AG08395 (cell line): ENCODE measurements around the gene MYBL2.

Experiments
- DNase-seq: peaks from one replicate; pipeline ENCODE4 v3.0.0; 2012; ENCODE audit warnings: mixed read lengths, low spot score

MYBL2 gene

GRCh38 chr20:43723186-43723585 lies 56.3 kb downstream of the MYBL2 start:
- no peak for DNase-seq

GRCh38 chr20:43723735-43724134 lies 56.8 kb downstream of the MYBL2 start:
- no peak for DNase-seq

- DNase-seq = no peak
These were observed 57.5 kb downstream of the MYBL2 start for GRCh38 chr20:43724383-43724782.

GRCh38 chr20:43725666-43726065 lies 58.8 kb downstream of the MYBL2 start:
- DNase-seq = no peak

- DNase-seq = no peak
These were observed 59.4 kb downstream of the MYBL2 start for GRCh38 chr20:43726333-43726732.

GRCh38 chr20:43726811-43727338 lies 60.0 kb downstream of the MYBL2 start, which contains the start of gene GTSF1L:
Gene GTSF1L, minus strand, starts transcription at chr20:43727002. Its CDS starts 308 bp downstream, at chr20:43726694.
- DNase-seq = no peak

GRCh38 chr20:43727980-43728590 lies 61.2 kb downstream of the MYBL2 start:
- DNase-seq = no peak

GRCh38 chr20:43728686-43729255 lies 61.9 kb downstream of the MYBL2 start:
- no peak for DNase-seq

GRCh38 chr20:43731469-43731868 lies 64.6 kb downstream of the MYBL2 start:
- DNase-seq = peak; percentile 56

- DNase-seq = no peak
These were observed 65.0 kb downstream of the MYBL2 start for GRCh38 chr20:43731927-43732326.

- DNase-seq = no peak
These were observed 69.8 kb downstream of the MYBL2 start for GRCh38 chr20:43736588-43737158.

- DNase-seq = no peak
These were observed 71.0 kb downstream of the MYBL2 start for GRCh38 chr20:43737925-43738324.

- DNase-seq = no peak
These were observed 72.3 kb downstream of the MYBL2 start for GRCh38 chr20:43739148-43739749.

GRCh38 chr20:43740642-43741041 lies 73.7 kb downstream of the MYBL2 start:
- no peak for DNase-seq

GRCh38 chr20:43744151-43744611 lies 77.3 kb downstream of the MYBL2 start:
- DNase-seq = peak; percentile 44

GRCh38 chr20:43744966-43745730 lies 78.2 kb downstream of the MYBL2 start:
- DNase-seq = no peak

- DNase-seq = no peak
These were observed 79.6 kb downstream of the MYBL2 start for GRCh38 chr20:43746344-43747137.

GRCh38 chr20:43748274-43748673 lies 81.4 kb downstream of the MYBL2 start:
- no peak for DNase-seq

- peak; percentile 88 for DNase-seq
These were observed 82.9 kb downstream of the MYBL2 start for GRCh38 chr20:43749734-43750294.

- no peak for DNase-seq
These were observed 83.9 kb downstream of the MYBL2 start for GRCh38 chr20:43750774-43751166.
